HepG2 (cell line): ENCODE data around the gene TSHB. TPM values are rescaled to one million over a fixed set of nuclear protein-coding genes. Genes with fewer than 3 reads are reported as not detected.

Source experiments
- GATA4 ChIP-seq: sonication (generic); IDR thresholded peaks from 2 replicates; pipeline ENCODE4 v1.6.1; 2016; ENCODE audit warnings: antibody characterized with exemption, low read depth, borderline replicate concordance
- MED1 ChIP-seq: sonication (generic); formaldehyde crosslinking; IDR thresholded peaks from 2 replicates; pipeline ENCODE4 v1.4.0; 2020; ENCODE audit warnings: missing genetic modification reagents
- ZKSCAN1 ChIP-seq: fragments of 150-350 bp; IDR thresholded peaks from 2 replicates; pipeline ENCODE4 v1.6.1; 2014; ENCODE audit warnings: low read length
- ZSCAN25 ChIP-seq: sonication (generic); formaldehyde crosslinking; IDR thresholded peaks from 2 replicates; pipeline ENCODE4 v1.8.0; 2022; ENCODE audit warnings: mild to moderate bottlenecking, missing genetic modification reagents
- polyA plus RNA-seq, 8 experiments: library from polyadenylated mRNA; depleted of rRNA in 3 of 8; stranded (reverse) in 7 of 8; unstranded in 1 of 8; fragments of >200 nt; fragmentation: Illumina TruSeq in 4 of 8; extraction: Trizol in 4 of 8; gene quantifications; 2 replicates each; pipeline versions ENCODE4 v1.2.1 to v1.2.3, GENCODE V29; 2011 to 2016; ENCODE audit warnings: low read depth in 4 of 8, missing spikeins in 1 of 8, mixed read lengths in 1 of 8; ENCODE audit not compliant: insufficient read depth in 1 of 8
- total RNA-seq, 5 experiments: library from RNA; depleted of rRNA; stranded (reverse); fragments of >200 nt; fragmentation: Illumina TruSeq; extraction: Trizol; gene quantifications; 2 replicates each; pipeline ENCODE4 v1.2.3, GENCODE V29; 2016; ENCODE audit warnings: low read depth in 1 of 5
- TF ChIP-seq, protein P1 (sequence below): sonication (generic); formaldehyde crosslinking; IDR thresholded peaks from 2 replicates; pipeline ENCODE4 v1.4.0; 2020; ENCODE audit warnings: mild to moderate bottlenecking, missing genetic modification reagents, borderline replicate concordance
- TF ChIP-seq, protein P2 (sequence below): sonication (generic); formaldehyde crosslinking; IDR thresholded peaks from 2 replicates; pipeline ENCODE4 v1.5.0; 2020; ENCODE audit warnings: mild to moderate bottlenecking, missing genetic modification reagents, borderline replicate concordance
- TF ChIP-seq, protein P3 (sequence below): sonication (generic); formaldehyde crosslinking; conservative IDR thresholded peaks from 2 replicates; pipeline ENCODE4 v1.4.0; 2020; ENCODE audit warnings: mild to moderate bottlenecking, missing genetic modification reagents, moderate library complexity
- TF ChIP-seq, protein P4 (sequence below), 2 experiments: sonication (generic) in 1 of 2; formaldehyde crosslinking in 1 of 2; IDR thresholded peaks; 2 replicates each; pipeline versions ENCODE4 v1.5.1 to v1.6.1; 2011 to 2020; ENCODE audit warnings: borderline replicate concordance in 1 of 2, low read depth in 1 of 2, low read length in 1 of 2, mild to moderate bottlenecking in 1 of 2, missing genetic modification reagents in 1 of 2, moderate library complexity in 1 of 2
- TF ChIP-seq, protein P5 (sequence below): IDR thresholded peaks from 2 replicates; pipeline ENCODE4 v1.4.0; 2020; ENCODE audit warnings: mild to moderate bottlenecking, missing genetic modification reagents

Gene TSHB
- total and polyA plus RNA-seq, 2 of the 13 experiments (the other 11 are each of a cell fraction or from before 2014, with no cell fraction given): not detected

DNA sequence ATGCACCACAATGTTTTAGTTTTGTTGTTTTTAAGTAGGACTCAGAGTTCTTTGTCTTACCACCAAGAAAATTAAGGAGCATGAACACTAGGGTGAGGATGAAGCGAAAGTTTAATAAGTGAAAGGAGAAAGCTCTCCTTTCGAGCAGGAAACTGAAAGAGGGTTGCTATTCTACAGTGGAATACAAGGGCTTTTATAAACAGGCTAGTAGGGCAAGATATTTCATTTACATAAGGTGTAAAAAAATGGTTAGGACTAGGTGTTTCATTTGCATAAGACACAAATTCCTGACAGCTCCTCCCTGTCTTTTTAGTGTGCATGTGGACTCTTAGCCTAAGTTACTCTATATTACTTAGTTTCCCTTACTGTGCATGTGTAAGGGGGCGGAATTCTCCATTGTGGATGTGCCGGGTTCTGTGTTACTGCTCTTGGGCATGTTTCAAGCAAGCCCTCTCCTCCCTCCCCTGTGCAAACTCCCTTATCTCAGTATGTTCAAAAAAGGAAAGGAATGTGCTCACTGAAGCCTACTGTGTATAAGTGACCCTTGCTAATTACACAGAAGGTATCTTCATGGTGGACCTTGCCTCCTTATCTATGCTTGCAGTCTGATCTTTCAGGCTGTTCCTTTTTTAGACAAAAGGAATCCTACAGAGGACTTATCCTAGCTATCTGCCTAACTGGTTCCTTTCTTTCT is 7.3 kb downstream of the TSHB start (continued):
- TF ChIP-seq, protein P1, sequence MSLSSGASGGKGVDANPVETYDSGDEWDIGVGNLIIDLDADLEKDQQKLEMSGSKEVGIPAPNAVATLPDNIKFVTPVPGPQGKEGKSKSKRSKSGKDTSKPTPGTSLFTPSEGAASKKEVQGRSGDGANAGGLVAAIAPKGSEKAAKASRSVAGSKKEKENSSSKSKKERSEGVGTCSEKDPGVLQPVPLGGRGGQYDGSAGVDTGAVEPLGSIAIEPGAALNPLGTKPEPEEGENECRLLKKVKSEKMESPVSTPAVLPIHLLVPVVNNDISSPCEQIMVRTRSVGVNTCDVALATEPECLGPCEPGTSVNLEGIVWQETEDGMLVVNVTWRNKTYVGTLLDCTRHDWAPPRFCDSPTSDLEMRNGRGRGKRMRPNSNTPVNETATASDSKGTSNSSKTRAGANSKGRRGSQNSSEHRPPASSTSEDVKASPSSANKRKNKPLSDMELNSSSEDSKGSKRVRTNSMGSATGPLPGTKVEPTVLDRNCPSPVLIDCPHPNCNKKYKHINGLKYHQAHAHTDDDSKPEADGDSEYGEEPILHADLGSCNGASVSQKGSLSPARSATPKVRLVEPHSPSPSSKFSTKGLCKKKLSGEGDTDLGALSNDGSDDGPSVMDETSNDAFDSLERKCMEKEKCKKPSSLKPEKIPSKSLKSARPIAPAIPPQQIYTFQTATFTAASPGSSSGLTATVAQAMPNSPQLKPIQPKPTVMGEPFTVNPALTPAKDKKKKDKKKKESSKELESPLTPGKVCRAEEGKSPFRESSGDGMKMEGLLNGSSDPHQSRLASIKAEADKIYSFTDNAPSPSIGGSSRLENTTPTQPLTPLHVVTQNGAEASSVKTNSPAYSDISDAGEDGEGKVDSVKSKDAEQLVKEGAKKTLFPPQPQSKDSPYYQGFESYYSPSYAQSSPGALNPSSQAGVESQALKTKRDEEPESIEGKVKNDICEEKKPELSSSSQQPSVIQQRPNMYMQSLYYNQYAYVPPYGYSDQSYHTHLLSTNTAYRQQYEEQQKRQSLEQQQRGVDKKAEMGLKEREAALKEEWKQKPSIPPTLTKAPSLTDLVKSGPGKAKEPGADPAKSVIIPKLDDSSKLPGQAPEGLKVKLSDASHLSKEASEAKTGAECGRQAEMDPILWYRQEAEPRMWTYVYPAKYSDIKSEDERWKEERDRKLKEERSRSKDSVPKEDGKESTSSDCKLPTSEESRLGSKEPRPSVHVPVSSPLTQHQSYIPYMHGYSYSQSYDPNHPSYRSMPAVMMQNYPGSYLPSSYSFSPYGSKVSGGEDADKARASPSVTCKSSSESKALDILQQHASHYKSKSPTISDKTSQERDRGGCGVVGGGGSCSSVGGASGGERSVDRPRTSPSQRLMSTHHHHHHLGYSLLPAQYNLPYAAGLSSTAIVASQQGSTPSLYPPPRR (CRISPR knock-in tag): 0 out of 2 replicates have a peak, but pooled peaks have one; percentile 16
- TF ChIP-seq MED1: peak; percentile 30; the same call in 1 of the 2 replicates
- TF ChIP-seq, protein P2, sequence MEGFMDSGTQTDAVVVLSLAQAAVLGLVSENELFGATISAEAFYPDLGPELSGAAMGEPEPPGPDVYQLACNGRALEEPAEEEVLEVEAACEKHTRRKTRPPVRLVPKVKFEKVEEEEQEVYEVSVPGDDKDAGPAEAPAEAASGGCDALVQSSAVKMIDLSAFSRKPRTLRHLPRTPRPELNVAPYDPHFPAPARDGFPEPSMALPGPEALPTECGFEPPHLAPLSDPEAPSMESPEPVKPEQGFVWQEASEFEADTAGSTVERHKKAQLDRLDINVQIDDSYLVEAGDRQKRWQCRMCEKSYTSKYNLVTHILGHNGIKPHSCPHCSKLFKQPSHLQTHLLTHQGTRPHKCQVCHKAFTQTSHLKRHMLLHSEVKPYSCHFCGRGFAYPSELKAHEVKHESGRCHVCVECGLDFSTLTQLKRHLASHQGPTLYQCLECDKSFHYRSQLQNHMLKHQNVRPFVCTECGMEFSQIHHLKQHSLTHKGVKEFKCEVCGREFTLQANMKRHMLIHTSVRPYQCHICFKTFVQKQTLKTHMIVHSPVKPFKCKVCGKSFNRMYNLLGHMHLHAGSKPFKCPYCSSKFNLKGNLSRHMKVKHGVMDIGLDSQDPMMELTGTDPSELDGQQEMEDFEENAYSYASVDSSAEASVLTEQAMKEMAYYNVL (CRISPR knock-in tag): 0 out of 2 replicates have a peak, but pooled peaks have one; percentile 40
- TF ChIP-seq ZSCAN25 (CRISPR knock-in tag): 0 out of 2 replicates have a peak, but pooled peaks have one; percentile 51
- TF ChIP-seq, protein P3, sequence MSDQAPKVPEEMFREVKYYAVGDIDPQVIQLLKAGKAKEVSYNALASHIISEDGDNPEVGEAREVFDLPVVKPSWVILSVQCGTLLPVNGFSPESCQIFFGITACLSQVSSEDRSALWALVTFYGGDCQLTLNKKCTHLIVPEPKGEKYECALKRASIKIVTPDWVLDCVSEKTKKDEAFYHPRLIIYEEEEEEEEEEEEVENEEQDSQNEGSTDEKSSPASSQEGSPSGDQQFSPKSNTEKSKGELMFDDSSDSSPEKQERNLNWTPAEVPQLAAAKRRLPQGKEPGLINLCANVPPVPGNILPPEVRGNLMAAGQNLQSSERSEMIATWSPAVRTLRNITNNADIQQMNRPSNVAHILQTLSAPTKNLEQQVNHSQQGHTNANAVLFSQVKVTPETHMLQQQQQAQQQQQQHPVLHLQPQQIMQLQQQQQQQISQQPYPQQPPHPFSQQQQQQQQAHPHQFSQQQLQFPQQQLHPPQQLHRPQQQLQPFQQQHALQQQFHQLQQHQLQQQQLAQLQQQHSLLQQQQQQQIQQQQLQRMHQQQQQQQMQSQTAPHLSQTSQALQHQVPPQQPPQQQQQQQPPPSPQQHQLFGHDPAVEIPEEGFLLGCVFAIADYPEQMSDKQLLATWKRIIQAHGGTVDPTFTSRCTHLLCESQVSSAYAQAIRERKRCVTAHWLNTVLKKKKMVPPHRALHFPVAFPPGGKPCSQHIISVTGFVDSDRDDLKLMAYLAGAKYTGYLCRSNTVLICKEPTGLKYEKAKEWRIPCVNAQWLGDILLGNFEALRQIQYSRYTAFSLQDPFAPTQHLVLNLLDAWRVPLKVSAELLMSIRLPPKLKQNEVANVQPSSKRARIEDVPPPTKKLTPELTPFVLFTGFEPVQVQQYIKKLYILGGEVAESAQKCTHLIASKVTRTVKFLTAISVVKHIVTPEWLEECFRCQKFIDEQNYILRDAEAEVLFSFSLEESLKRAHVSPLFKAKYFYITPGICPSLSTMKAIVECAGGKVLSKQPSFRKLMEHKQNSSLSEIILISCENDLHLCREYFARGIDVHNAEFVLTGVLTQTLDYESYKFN (CRISPR knock-in tag): peak; percentile 93
- TF ChIP-seq GATA4: peak; percentile 86
- TF ChIP-seq, protein P4, sequence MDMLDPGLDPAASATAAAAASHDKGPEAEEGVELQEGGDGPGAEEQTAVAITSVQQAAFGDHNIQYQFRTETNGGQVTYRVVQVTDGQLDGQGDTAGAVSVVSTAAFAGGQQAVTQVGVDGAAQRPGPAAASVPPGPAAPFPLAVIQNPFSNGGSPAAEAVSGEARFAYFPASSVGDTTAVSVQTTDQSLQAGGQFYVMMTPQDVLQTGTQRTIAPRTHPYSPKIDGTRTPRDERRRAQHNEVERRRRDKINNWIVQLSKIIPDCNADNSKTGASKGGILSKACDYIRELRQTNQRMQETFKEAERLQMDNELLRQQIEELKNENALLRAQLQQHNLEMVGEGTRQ (IDR thresholded peaks at IDR 0.05; ENCODE audit: low read depth, low read length): no peak
- TF ChIP-seq, protein P4 (CRISPR knock-in tag; IDR thresholded peaks at IDR 0.05; ENCODE audit: borderline replicate concordance): peak; percentile 45; the same call in 1 of the 2 replicates
- TF ChIP-seq, protein P5, sequence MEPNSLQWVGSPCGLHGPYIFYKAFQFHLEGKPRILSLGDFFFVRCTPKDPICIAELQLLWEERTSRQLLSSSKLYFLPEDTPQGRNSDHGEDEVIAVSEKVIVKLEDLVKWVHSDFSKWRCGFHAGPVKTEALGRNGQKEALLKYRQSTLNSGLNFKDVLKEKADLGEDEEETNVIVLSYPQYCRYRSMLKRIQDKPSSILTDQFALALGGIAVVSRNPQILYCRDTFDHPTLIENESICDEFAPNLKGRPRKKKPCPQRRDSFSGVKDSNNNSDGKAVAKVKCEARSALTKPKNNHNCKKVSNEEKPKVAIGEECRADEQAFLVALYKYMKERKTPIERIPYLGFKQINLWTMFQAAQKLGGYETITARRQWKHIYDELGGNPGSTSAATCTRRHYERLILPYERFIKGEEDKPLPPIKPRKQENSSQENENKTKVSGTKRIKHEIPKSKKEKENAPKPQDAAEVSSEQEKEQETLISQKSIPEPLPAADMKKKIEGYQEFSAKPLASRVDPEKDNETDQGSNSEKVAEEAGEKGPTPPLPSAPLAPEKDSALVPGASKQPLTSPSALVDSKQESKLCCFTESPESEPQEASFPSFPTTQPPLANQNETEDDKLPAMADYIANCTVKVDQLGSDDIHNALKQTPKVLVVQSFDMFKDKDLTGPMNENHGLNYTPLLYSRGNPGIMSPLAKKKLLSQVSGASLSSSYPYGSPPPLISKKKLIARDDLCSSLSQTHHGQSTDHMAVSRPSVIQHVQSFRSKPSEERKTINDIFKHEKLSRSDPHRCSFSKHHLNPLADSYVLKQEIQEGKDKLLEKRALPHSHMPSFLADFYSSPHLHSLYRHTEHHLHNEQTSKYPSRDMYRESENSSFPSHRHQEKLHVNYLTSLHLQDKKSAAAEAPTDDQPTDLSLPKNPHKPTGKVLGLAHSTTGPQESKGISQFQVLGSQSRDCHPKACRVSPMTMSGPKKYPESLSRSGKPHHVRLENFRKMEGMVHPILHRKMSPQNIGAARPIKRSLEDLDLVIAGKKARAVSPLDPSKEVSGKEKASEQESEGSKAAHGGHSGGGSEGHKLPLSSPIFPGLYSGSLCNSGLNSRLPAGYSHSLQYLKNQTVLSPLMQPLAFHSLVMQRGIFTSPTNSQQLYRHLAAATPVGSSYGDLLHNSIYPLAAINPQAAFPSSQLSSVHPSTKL (CRISPR knock-in tag): peak; percentile 80
- peak; percentile 63; the same call in 1 of the 2 replicates for TF ChIP-seq ZKSCAN1
